Amygdala (tissue), 56 donors: Measurements from ENCODE around the gene GRIN3B.

ENCODE experiments used
- DNase-seq, 56 donors: peaks; one replicate each; lab custom pipeline; 2025; lab: John Stamatoyannopoulos, UW

Gene GRIN3B

GRCh38 chr19:1053176-1054101, 53.2 kb downstream of the GRIN3B start:
- no peak for DNase-seq

GRCh38 chr19:1054102-1055027, 54.1 kb downstream of the GRIN3B start:
- DNase-seq = no peak

- no peak for DNase-seq
Observed at GRCh38 chr19:1055028-1055425, 54.8 kb downstream of the GRIN3B start.

- DNase-seq = no peak
Observed at GRCh38 chr19:1055886-1056620, 55.8 kb downstream of the GRIN3B start.

GRCh38 chr19:1057176-1057855, 57.1 kb downstream of the GRIN3B start:
- DNase-seq = no peak

GRCh38 chr19:1058112-1058511, 57.9 kb downstream of the GRIN3B start:
- DNase-seq = no peak
